ENCODE measurements around the gene MAN1A1.

MAN1A1 gene

GRCh38 chr6:119324718-119325117, 24.8 kb downstream of the MAN1A1 start:
- DNase-seq = no peak

GRCh38 chr6:119323931-119324330, 25.6 kb downstream of the MAN1A1 start:
- no peak for DNase-seq

- no peak for DNase-seq
Measured at GRCh38 chr6:119323478-119323877, 26.1 kb downstream of the MAN1A1 start.

- no peak for DNase-seq
Measured at GRCh38 chr6:119322715-119323350, 26.7 kb downstream of the MAN1A1 start.

- no peak for DNase-seq
Measured at GRCh38 chr6:119322034-119322433, 27.5 kb downstream of the MAN1A1 start.

GRCh38 chr6:119319694-119320093, 29.9 kb downstream of the MAN1A1 start:
- DNase-seq = no peak

GRCh38 chr6:119318730-119319129, 30.8 kb downstream of the MAN1A1 start:
- no peak for DNase-seq

- no peak for DNase-seq
Measured at GRCh38 chr6:119318176-119318575, 31.4 kb downstream of the MAN1A1 start.

- no peak for DNase-seq
Measured at GRCh38 chr6:119317007-119317406, 32.6 kb downstream of the MAN1A1 start.

GRCh38 chr6:119314885-119315272, 34.7 kb downstream of the MAN1A1 start:
- no peak for DNase-seq

- no peak for DNase-seq
Measured at GRCh38 chr6:119313937-119314884, 35.4 kb downstream of the MAN1A1 start.

GRCh38 chr6:119312875-119313338, 36.7 kb downstream of the MAN1A1 start:
- no peak for DNase-seq

GRCh38 chr6:119312441-119312840, 37.1 kb downstream of the MAN1A1 start:
- no peak for DNase-seq

GRCh38 chr6:119311514-119312142, 37.9 kb downstream of the MAN1A1 start:
- DNase-seq = no peak

GRCh38 chr6:119310486-119311036, 39.0 kb downstream of the MAN1A1 start:
- no peak for DNase-seq

GRCh38 chr6:119308991-119309657, 40.4 kb downstream of the MAN1A1 start:
- DNase-seq = no peak

GRCh38 chr6:119308048-119308570, 41.5 kb downstream of the MAN1A1 start:
- no peak for DNase-seq

GRCh38 chr6:119307056-119307455, 42.5 kb downstream of the MAN1A1 start:
- no peak for DNase-seq

- DNase-seq = no peak
Measured at GRCh38 chr6:119306396-119306968, 43.1 kb downstream of the MAN1A1 start.

GRCh38 chr6:119303164-119303887, 46.2 kb downstream of the MAN1A1 start:
- DNase-seq = no peak

- DNase-seq = no peak
Measured at GRCh38 chr6:119301429-119301828, 48.1 kb downstream of the MAN1A1 start.
